H1 (cell line): Measurements from ENCODE around the gene EBNA1BP2. TPM values are rescaled to one million over a fixed set of nuclear protein-coding genes. Genes with fewer than 3 reads are reported as not detected.

ENCODE experiments used
- BCL11A ChIP-seq, 2 experiments: IDR thresholded peaks; one replicate each; pipeline ENCODE4 v1.6.1; 2011; ENCODE audit warnings: low read depth in 2 of 2, low read length in 2 of 2, mild to moderate bottlenecking in 2 of 2
- CBX8 ChIP-seq: fragments of 300-800, 300-1000 bp; sonication (generic); IDR thresholded peaks from 2 replicates; pipeline ENCODE4 v1.7.1; 2016; ENCODE audit warnings: low read depth, low read length, borderline replicate concordance
- CHD7 ChIP-seq: fragments of 300-600 bp; sonication (generic); IDR thresholded peaks from 2 replicates; pipeline ENCODE4 v1.7.1; 2012; ENCODE audit warnings: low read length, moderate library complexity, mild to moderate bottlenecking, inconsistent platforms; ENCODE audit not compliant: insufficient replicate concordance
- CTBP2 ChIP-seq: IDR thresholded peaks from 2 replicates; pipeline ENCODE4 v1.7.0; 2011; ENCODE audit warnings: borderline replicate concordance, mild to moderate bottlenecking, moderate library complexity, mixed read lengths, low read length; ENCODE audit not compliant: insufficient read depth, insufficient read length
- HDAC6 ChIP-seq: IDR thresholded peaks from one replicate; pipeline ENCODE4 v1.7.1; 2012; ENCODE audit warnings: low read depth, mild to moderate bottlenecking, inconsistent platforms, low read length, moderate library complexity
- JUN ChIP-seq: IDR thresholded peaks from 2 replicates; pipeline ENCODE4 v1.6.1; 2011; ENCODE audit warnings: low read depth, mild to moderate bottlenecking, improper control_type of control experiment, low read length
- POLR2A ChIP-seq, 2 experiments: IDR thresholded peaks; 1 replicate in 1 of 2; 2 replicates in 1 of 2; pipeline ENCODE4 v1.6.1; 2011; ENCODE audit warnings: low read depth in 2 of 2, low read length in 2 of 2, mild to moderate bottlenecking in 2 of 2; ENCODE audit errors: control extremely low read depth in 1 of 2
- SP2 ChIP-seq: IDR thresholded peaks from 2 replicates; pipeline ENCODE4 v1.6.1; 2012; ENCODE audit warnings: mild to moderate bottlenecking, low read length, inconsistent platforms
- SUZ12 ChIP-seq: fragments of 200-600 bp; sonication (generic); IDR thresholded peaks from 2 replicates; pipeline ENCODE4 v1.6.1; 2012; ENCODE audit warnings: mild to moderate bottlenecking, inconsistent platforms, low read length, moderate library complexity, mixed read lengths
- USF2 ChIP-seq: IDR thresholded peaks from 2 replicates; pipeline ENCODE4 v1.6.1; 2011; ENCODE audit warnings: low read length, improper control_type of control experiment
- polyA plus RNA-seq, 7 experiments: library from polyadenylated mRNA; depleted of rRNA in 3 of 7; stranded (reverse) in 5 of 7; unstranded in 2 of 7; fragments of >200 nt in 5 of 7; fragments of 200-250 nt in 2 of 7; gene quantifications; 1 replicate in 5 of 7; 2 replicates in 1 of 7; 4 replicates in 1 of 7; pipeline versions ENCODE4 v1.2.1 to v1.2.3, GENCODE V29; 2011 to 2013; ENCODE audit warnings: missing spikeins in 2 of 7, mixed read lengths in 2 of 7
- total RNA-seq: library from RNA; stranded (reverse); fragmentation: NEBNext Ultra II Directional; extraction: Animal tissue kit (Norgen Biotek cat#: 25700); gene quantifications from 2 replicates; pipeline ENCODE4 v1.2.1, GENCODE V29; 2021

The EBNA1BP2 gene
- total and polyA plus RNA-seq, 2 of the 8 experiments (the other 6 are each of a cell fraction or from before 2014, with no cell fraction given): 31.0 to 104 TPM

GRCh38 chr1:43171876-43172526, at the start of gene EBNA1BP2, which contains the start of gene CFAP57 (continued):
- TF ChIP-seq CHD7: no peak
- no peak for TF ChIP-seq USF2
- TF ChIP-seq HDAC6: no peak
- TF ChIP-seq SP2: no peak
- peak in 1 of 2 experiments; percentile 55; a peak in 2 of 3 replicates for TF ChIP-seq POLR2A (IDR thresholded peaks at IDR 0.05; ENCODE audit: control extremely low read depth in 1 of 2, low read depth in 2 of 2, low read length in 2 of 2)
- no peak for TF ChIP-seq CTBP2
- TF ChIP-seq BCL11A (IDR thresholded peaks at IDR 0.05; ENCODE audit: low read depth in 2 of 2, low read length in 2 of 2): no peak
- TF ChIP-seq JUN: no peak
- TF ChIP-seq SUZ12: no peak
- TF ChIP-seq CBX8: no peak
